Measurements from ENCODE around the gene ZNF155.
"Not testable (repeated sequence)": the region's sequence is repeated elsewhere in the genome, so short reads cannot be mapped to it uniquely, and the experiment has no call there.

ZNF155 gene

DNA sequence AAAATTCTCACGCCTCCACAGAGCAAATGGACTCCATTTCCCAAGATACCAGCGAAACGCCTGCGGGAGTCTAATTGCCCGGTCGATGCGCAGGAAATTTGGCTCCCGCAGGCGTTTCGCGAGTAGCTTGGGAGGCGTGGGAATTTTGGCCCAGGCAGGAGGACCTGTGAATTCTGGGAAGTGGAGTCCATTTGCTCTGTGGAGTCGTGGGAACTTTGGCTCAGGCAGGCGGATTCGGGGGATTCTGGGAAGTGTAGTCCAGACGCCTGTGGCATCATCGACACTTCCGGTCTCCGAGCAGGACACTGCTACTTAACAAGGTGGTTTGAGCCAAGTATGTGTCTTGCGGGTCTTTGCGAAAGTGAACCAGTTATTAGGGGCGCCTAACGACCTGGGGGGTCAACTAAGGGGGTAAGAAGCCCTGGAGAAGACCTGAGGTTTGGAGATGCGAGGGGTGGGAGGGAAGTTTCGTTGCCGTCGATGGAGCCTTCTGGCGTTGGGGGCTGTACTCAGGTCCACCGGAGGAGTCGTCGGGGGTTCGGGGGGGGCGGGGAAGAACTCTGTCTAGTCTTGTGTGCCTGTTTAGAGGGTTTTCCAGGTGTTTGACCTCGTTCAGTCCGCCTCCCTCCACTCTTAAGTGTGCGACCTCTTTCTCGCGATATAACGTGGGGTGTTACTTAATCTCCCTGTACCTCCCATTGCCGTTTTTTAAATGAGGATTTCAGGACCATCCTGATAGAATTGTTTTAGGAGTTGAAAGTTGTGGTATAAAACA, at the start of gene ZNF155:
Gene ZNF155 (plus strand): TSS at position 277 of the 775 bp plus-strand sequence. CDS start 4,356 bp downstream, outside the sequence.
- peak; percentile 86 for DNase-seq (ENCODE audit: low read depth, low spot score)

GRCh38 chr19:43934985-43935708, 48.8 kb upstream of the ZNF155 start, which contains the start of gene ZNF45:
TSS of gene ZNF45 (minus strand) at chr19:43935282. CDS start at chr19:43922185, 13,097 bp downstream.
- DNase-seq (ENCODE audit: low read depth, low spot score): peak; percentile 61

DNA sequence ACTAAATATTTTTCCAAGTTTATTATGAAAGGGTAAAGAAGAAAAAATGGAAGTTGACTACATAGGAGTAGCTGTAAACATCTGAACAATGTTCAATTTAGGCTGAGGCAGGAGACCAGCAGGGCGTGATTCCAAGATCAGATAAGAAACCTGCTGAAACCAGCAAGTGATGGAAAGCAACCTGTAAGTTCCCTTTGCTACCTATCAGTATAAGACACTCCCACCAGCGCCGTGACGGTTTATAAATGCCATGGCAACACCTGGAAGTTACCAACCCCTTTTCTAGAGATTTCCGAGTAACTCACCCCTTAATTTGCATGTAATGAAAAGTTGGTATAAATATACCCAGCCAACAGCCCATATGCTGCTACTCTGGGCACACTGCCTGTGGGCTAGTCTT, 47.8 kb upstream of the ZNF155 start:
- no peak for DNase-seq (ENCODE audit: low read depth, low spot score)

DNA sequence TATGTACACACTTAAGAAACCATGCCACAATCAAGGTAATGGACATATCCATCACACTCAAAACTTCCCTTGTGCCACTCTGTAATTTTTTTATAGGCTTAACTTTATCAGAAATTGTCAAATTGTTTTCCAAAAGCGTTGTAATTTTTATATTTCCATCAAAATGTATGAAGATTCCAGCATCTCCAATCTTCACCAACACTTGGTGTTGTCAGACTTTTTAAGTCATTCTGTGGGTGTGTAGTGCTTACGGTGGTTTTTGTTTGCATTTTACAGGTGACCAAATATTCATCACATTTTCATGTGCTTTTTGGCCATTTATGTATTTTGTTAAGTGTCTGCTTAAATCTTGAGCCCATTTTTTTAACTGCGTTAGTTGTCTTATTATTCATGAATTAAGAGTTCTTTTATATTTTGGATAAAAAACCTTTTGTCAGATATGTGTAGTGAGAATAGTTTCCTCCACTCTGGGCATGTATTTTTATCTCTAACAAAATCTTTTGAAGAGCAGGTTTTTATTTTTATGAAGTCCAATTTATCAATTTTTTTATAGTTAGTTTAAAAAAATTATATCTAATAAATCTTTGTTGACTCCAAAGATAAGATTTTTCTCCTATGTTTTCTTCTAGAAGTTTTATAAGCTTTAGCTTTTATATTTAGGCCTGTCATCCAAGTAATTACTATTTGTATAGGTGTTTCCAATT, 44.3 kb upstream of the ZNF155 start:
- DNase-seq (ENCODE audit: low read depth, low spot score): no peak

- no peak for DNase-seq (ENCODE audit: low read depth, low spot score)
Measured at GRCh38 chr19:43940719-43941118, 43.3 kb upstream of the ZNF155 start.

GRCh38 chr19:43941209-43941608, 42.8 kb upstream of the ZNF155 start:
- no peak for DNase-seq (ENCODE audit: low read depth, low spot score)

- not testable (repeated sequence) for DNase-seq (ENCODE audit: low read depth, low spot score)
Measured at GRCh38 chr19:43947412-43947811, 36.6 kb upstream of the ZNF155 start.

- DNase-seq (ENCODE audit: low read depth, low spot score): not testable (repeated sequence)
Measured at GRCh38 chr19:43949803-43950202, 34.2 kb upstream of the ZNF155 start.

- peak; percentile 90 for DNase-seq (ENCODE audit: low read depth, low spot score)
Measured at GRCh38 chr19:43950834-43951645, 32.9 kb upstream of the ZNF155 start, which contains the start of gene ZNF221. TSS of gene ZNF221 (plus strand) at chr19:43951228. CDS start at chr19:43962727, 11,499 bp downstream.

- no peak for DNase-seq (ENCODE audit: low read depth, low spot score)
Measured at GRCh38 chr19:43956827-43957226, 27.2 kb upstream of the ZNF155 start.

DNA sequence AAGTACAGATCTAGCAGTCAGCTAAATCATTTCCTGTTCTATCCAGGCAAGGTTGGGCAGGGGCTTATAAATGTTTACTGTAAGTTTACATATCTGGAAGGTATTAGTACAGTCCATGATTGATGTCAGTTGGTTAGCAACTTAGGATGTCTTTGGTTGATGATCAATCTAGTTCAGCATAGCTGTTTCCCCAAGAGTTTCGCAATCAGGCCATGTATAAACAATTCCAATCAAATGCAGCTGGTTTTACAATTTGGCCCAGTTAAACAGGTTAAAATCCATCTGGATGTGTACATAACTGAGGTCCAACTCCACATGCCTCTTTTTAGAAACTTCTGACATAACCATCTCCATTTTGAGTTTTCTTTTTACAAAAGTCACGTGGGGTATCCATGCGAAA, 26.1 kb upstream of the ZNF155 start:
- DNase-seq (ENCODE audit: low read depth, low spot score): no peak

GRCh38 chr19:43960411-43960810, 23.6 kb upstream of the ZNF155 start:
- no peak for DNase-seq (ENCODE audit: low read depth, low spot score)

DNA sequence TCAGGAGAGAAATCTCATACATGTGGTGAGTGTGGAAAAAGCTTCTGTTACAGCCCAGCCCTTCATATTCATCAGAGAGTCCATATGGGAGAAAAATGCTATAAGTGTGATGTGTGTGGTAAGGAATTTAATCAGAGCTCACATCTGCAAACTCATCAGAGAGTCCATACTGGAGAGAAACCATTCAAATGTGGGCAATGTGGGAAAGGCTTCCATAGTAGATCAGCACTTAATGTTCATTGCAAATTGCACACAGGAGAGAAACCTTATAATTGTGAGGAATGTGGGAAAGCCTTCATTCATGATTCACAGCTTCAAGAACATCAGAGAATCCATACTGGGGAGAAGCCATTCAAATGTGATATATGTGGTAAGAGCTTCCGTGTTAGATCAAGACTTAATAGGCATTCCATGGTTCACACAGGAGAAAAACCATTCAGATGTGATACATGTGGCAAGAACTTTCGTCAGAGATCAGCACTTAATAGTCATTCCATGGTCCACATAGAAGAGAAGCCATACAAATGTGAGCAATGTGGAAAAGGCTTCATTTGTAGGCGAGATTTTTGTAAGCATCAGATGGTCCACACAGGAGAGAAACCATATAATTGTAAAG, 17.8 kb upstream of the ZNF155 start:
- no peak for DNase-seq (ENCODE audit: low read depth, low spot score)

DNA sequence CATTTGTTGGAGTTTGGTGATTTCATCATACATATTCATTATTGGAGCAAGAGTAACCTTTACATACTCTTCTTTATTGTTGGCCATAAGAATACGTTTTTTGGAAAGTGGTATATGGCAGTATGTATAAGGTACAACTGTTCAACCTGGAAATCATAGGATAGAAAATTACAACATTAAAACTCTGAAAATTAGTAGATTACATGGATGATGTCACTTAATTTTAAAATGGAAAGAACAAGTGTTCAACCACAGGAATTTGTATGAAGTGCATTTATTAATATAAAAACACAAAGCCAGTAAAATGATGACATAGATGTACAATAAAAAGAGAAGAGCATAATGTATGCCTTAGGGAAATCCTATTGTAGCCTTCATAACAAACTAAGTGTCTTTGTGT, 7.3 kb upstream of the ZNF155 start:
- no peak for DNase-seq (ENCODE audit: low read depth, low spot score)

- no peak for DNase-seq (ENCODE audit: low read depth, low spot score)
Measured at GRCh38 chr19:43983544-43983911, 460 bp upstream of the ZNF155 start.

- DNase-seq (ENCODE audit: low read depth, low spot score): no peak
Measured at GRCh38 chr19:43984687-43985000, 656 bp downstream of the ZNF155 start.

DNA sequence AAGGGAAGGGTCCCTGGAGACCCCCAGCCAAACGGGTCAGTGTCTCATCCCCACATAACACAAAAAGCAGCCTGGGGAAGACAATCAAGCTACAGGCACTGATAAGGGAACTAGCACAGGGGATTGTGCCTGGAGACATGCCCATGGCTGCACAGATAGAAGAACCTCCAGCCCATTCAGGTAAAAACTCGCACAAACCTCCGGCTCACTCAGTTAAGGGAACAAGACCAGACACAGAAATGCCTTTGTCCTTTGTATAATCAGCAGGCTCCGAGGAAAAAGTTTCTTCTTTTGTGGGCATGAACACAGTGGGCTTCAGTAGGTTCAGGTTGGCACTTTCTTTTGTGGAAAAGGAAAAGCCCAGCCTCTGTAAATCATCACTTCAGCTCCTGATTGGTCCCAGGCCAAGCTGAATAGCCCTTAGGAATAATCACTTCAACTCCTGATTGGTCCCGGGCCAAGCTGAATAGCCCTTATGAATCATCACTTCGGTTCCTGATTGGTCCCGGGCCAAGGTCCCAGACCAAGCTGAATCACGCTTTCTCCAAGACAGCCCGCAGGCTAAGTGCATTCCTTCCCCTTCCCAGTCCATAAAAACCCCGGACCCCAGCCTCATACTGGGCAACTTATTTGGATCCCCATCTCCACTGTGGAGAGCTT, 13.8 kb downstream of the ZNF155 start:
- no peak for DNase-seq (ENCODE audit: low read depth, low spot score)

GRCh38 chr19:44002212-44002565, 18.2 kb downstream of the ZNF155 start:
- no peak for DNase-seq (ENCODE audit: low read depth, low spot score)

DNA sequence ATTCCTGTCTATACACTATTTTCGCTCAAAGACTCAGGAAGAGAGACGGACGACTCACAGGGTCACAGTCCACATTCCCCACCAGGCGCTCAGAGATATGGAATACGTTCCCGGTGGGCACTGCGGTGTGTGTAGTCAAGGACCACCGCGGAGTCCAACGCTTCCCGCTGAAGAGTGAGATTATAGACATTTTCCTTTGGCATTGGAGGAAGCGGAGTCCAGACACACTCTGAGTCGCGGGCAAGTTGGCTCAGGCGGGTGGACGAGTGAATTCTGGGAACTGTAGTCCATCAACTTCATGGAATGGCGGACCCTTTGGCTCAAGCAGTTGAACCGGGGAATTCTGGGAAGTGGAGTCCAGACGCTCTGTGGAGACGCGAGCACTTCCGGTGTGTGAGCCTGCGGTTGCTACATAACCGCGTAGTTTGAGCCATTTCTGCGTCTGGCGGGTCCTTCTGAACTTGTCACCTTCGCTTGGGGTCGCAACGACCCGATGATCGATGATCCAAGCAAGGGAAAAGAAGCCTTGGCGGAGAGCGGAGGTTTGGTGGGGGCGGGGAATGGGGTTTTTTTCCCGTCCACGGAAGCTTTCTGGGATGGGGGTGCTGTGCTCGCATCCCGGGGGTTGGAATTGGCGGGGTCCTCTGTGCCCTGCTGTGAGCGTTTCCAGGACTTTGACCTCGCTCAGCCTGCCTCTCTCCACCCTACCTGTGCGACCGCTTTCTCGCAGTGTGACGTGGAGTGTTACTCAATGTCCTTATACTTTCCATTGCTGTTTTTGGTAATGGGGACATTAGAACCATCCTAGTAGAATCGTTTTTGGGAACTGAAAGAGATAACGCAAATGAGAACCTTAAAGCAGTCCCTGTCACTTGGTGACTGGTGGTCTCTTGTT, 18.8 kb downstream of the ZNF155 start, which contains the start of gene ZNF230:
Gene ZNF230 (plus strand): TSS at position 392 of the 895 bp plus-strand sequence. CDS start 4,122 bp downstream, outside the sequence.
- DNase-seq (ENCODE audit: low read depth, low spot score): peak; percentile 73

Measured in brain pericyte (primary cell).